IPS DF 6.9 (cell line): ENCODE data around the gene AVEN.
A peak's percentile ranks its signal among the peaks of the same experiment; 100 is the strongest.

Source experiments
- DNase-seq: peaks from one replicate; pipeline ENCODE4 v3.0.0-alpha.2; 2013; ENCODE audit warnings: low read depth, low spot score
- H3K27ac ChIP-seq: one replicate; pipeline ENCODE4 v1.5.1; 2013; ENCODE audit warnings: low read length, control low read depth
- H3K27me3 ChIP-seq: 2 replicates; pipeline ENCODE4 v1.6.1; 2013; ENCODE audit warnings: mild to moderate bottlenecking, low read length; ENCODE audit not compliant: control insufficient read depth, insufficient read depth
- H3K36me3 ChIP-seq: 2 replicates; pipeline ENCODE4 v1.6.1; 2013; ENCODE audit warnings: low read length; ENCODE audit not compliant: control insufficient read depth, insufficient read depth
- H3K4me1 ChIP-seq: 2 replicates; pipeline ENCODE4 v1.6.1; 2013; ENCODE audit warnings: low read length; ENCODE audit not compliant: control insufficient read depth, insufficient read depth
- H3K4me3 ChIP-seq: 2 replicates; pipeline ENCODE4 v1.5.1; 2013; ENCODE audit warnings: mild to moderate bottlenecking, low read length
- H3K9me3 ChIP-seq: 2 replicates; pipeline ENCODE4 v1.6.1; 2013; ENCODE audit warnings: low read length, inconsistent platforms; ENCODE audit not compliant: control insufficient read depth, insufficient read depth
- WGBS: extraction: QIAGEN DNeasy Blood & Tissue Kit; methylation state at CpG from one replicate; pipeline ENCODE4 v1.1.7; 2013; ENCODE audit warnings: mixed read lengths, missing lambda C conversion rate; ENCODE audit not compliant: insufficient read length, insufficient coverage; 5-methylcytosine and 5-hydroxymethylcytosine counted together

Gene AVEN

GRCh38 chr15:33858836-33859235 lies 180.2 kb downstream of the AVEN start:
- no peaks in the 10 kb centered on the region for H3K36me3 ChIP-seq
- H3K4me1 ChIP-seq: no peaks in the 10 kb centered on the region
- H3K27me3 ChIP-seq: no peaks in the 10 kb centered on the region
- no peak for DNase-seq
- WGBS: no CpG with 5 or more reads among the region's 6 CpGs
- no peak overlapping the region for H3K27ac ChIP-seq
- no peak overlapping the region for H3K4me3 ChIP-seq
- no peaks in the 10 kb centered on the region for H3K9me3 ChIP-seq

GRCh38 chr15:33857726-33858125 lies 181.3 kb downstream of the AVEN start:
- no peak overlapping the region for H3K4me3 ChIP-seq
- no peaks in the 10 kb centered on the region for H3K36me3 ChIP-seq
- H3K4me1 ChIP-seq: no peaks in the 10 kb centered on the region; the same call in 1 of the 2 replicates
- H3K27ac ChIP-seq: no peak overlapping the region
- no peaks in the 10 kb centered on the region for H3K27me3 ChIP-seq
- no peaks in the 10 kb centered on the region for H3K9me3 ChIP-seq
- no peak for DNase-seq
- no CpG with 5 or more reads among the region's 13 CpGs for WGBS

DNA sequence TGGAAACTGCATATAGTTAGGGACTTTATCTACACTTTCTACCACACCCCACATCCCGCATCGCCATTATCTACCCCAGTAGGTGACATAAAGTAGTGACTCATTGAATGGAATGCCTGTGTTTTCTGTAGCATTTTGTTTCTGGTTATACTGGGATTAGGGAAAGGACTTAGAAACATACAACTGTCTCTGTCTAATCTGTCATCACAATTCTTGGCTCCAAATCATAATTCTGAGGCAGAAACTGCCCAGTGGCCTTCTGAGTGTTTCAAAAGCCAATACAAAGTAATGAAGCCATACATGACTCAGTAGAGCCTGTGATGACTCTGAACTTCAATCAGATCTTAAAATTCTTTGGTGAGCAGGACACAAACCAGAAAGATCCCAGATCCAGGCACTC lies 186.4 kb downstream of the AVEN start:
- WGBS: no CpG with 5 or more reads among the region's 2 CpGs
- Histone ChIP-seq H3K27me3 (no peaks in the 10 kb centered on the region), H3K27ac (no peak overlapping the region), H3K36me3 (no peaks in the 10 kb centered on the region), H3K9me3 (no peaks in the 10 kb centered on the region), H3K4me1 (no peaks in the 10 kb centered on the region; the same call in 1 of the 2 replicates), H3K4me3 (no peak overlapping the region)
- DNase-seq: no peak

DNA sequence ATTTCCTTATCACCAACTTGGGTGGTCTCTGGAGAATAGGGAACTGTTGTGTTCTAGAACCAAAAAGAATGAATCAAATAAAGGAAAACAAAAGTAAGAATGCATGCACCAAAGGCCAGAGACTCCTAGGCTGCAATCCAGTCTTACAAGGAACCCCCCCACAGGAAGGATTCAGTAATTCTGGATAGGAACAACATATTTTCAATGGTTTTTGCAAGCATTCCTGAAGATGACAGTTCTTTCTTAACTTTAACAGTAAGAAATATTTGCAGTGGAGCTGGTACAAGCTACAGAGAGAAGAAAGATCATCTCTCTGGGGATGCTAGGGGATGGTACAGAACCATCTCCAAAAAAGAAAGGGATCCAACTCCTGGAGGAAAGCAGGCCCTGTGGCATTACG lies 186.9 kb downstream of the AVEN start:
- Histone ChIP-seq H3K27ac (no peak overlapping the region), H3K4me3 (no peak overlapping the region), H3K9me3 (no peaks in the 10 kb centered on the region), H3K27me3 (no peaks in the 10 kb centered on the region), H3K4me1 (no peaks in the 10 kb centered on the region; the same call in 1 of the 2 replicates), H3K36me3 (no peaks in the 10 kb centered on the region)
- WGBS: no CpG with 5 or more reads among the region's 1 CpG
- no peak for DNase-seq

DNA sequence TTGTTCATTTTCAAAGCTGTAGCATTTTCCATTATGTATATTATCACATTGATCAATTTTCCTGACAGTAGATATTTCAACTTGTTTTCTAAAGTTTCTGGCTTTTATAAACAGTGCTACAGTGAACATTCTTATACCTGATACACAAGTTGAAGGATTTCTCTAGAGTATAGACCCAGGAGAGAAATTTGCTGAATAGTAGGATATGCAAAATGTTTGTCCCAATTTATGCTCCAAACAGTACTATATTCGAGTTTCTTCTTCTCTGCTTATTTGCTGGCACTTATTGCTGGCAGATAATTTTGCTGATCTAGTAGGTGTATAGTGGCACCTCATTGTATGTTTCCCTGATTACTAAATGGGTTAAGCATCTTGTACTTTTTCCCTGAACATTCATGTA lies 187.9 kb downstream of the AVEN start:
- H3K27ac ChIP-seq: no peak overlapping the region
- no peaks in the 10 kb centered on the region for H3K27me3 ChIP-seq
- no peaks in the 10 kb centered on the region; the same call in 1 of the 2 replicates for H3K4me1 ChIP-seq
- DNase-seq: no peak
- no peaks in the 10 kb centered on the region for H3K9me3 ChIP-seq
- no CpG with 5 or more reads among the region's 1 CpG for WGBS
- H3K4me3 ChIP-seq: no peak overlapping the region
- H3K36me3 ChIP-seq: no peaks in the 10 kb centered on the region

GRCh38 chr15:33848011-33848410 lies 191.0 kb downstream of the AVEN start:
- Histone ChIP-seq H3K36me3 (no peaks in the 10 kb centered on the region), H3K9me3 (no peaks in the 10 kb centered on the region), H3K4me1 (peaks cover 1% of the 10 kb centered on the region; the same call in 1 of the 2 replicates), H3K27me3 (no peaks in the 10 kb centered on the region), H3K4me3 (no peak overlapping the region), H3K27ac (no peak overlapping the region)
- no CpG with 5 or more reads among the region's 3 CpGs for WGBS
- no peak for DNase-seq

DNA sequence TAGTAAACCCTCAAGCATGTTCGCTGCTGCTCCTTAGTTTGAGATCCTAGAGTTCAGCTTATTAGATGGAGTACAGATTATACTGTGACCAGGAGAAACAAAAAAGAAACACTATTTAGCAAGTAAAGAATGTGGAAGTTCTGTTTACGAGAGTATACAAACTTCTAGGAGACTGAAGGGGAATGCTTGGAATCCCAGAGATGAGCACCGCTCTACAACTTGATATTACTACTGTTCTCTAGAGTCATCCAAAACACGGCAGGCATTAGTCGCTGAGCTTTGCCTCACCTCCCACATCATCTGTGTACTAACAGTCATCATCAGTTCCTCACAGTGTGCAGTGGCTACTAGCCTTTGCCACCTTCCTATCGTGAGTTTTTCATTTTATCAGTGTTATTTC lies 192.1 kb downstream of the AVEN start:
- no CpG with 5 or more reads among the region's 6 CpGs for WGBS
- H3K9me3 ChIP-seq: no peaks in the 10 kb centered on the region

GRCh38 chr15:33846142-33846541 lies 192.9 kb downstream of the AVEN start:
- DNase-seq: no peak
- WGBS: no CpG with 5 or more reads among the region's 2 CpGs
- no peaks in the 10 kb centered on the region for H3K9me3 ChIP-seq
- no peak overlapping the region for H3K27ac ChIP-seq
- H3K27me3 ChIP-seq: no peaks in the 10 kb centered on the region
- H3K36me3 ChIP-seq: no peaks in the 10 kb centered on the region
- H3K4me1 ChIP-seq: 0 out of 2 replicates have a peak, but pooled peaks cover 1% of the 10 kb centered on the region
- no peak overlapping the region for H3K4me3 ChIP-seq

More for the DNA sequence above, 192.1 kb downstream of the AVEN start:
- H3K27ac ChIP-seq: no peak overlapping the region
- DNase-seq: no peak
- H3K36me3 ChIP-seq: no peaks in the 10 kb centered on the region
- 0 out of 2 replicates have a peak, but pooled peaks cover 1% of the 10 kb centered on the region for H3K4me1 ChIP-seq
- no peak overlapping the region for H3K4me3 ChIP-seq
- no peaks in the 10 kb centered on the region for H3K27me3 ChIP-seq

DNA sequence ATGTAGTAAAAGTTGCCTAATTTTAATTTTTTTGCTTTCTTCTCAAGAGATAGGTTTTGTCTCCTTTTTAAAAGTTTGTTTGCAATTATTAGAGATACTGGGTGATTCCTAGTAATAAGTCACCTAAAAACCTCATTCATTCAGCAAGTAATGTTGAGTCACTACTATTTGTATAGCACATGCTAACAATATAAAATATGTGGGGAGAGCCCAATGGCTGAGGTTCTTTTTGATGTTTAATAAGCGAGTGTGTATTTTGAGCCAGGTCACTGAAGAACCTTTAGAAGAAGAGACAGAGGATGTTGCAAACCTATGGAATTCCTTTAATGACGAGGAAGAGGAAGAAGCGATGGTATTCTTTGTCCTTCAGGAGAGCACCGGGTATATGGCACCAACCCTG lies 194.4 kb downstream of the AVEN start:
- H3K4me1 ChIP-seq: 0 out of 2 replicates have a peak, but pooled peaks cover 1% of the 10 kb centered on the region
- H3K27ac ChIP-seq: no peak overlapping the region
- H3K9me3 ChIP-seq: no peaks in the 10 kb centered on the region
- no peaks in the 10 kb centered on the region for H3K27me3 ChIP-seq
- no peak for DNase-seq
- H3K4me3 ChIP-seq: no peak overlapping the region
- no peaks in the 10 kb centered on the region for H3K36me3 ChIP-seq
- WGBS: no CpG with 5 or more reads among the region's 4 CpGs

GRCh38 chr15:33844186-33844585 lies 194.8 kb downstream of the AVEN start:
- Histone ChIP-seq H3K27me3 (no peaks in the 10 kb centered on the region), H3K4me3 (no peak overlapping the region), H3K36me3 (no peaks in the 10 kb centered on the region), H3K9me3 (no peaks in the 10 kb centered on the region), H3K27ac (no peak overlapping the region), H3K4me1 (0 out of 2 replicates have a peak, but pooled peaks cover 1% of the 10 kb centered on the region)
- DNase-seq: peak; percentile 22
- WGBS: no CpG with 5 or more reads among the region's 4 CpGs

- WGBS: no CpG with 5 or more reads among the region's 3 CpGs
Observed at GRCh38 chr15:33840615-33841014, 198.4 kb downstream of the AVEN start.

More at GRCh38 chr15:33840615-33841014, 198.4 kb downstream of the AVEN start:
- DNase-seq: no peak
- H3K9me3 ChIP-seq: no peaks in the 10 kb centered on the region
- no peaks in the 10 kb centered on the region for H3K27me3 ChIP-seq
- no peak overlapping the region for H3K4me3 ChIP-seq
- H3K36me3 ChIP-seq: no peaks in the 10 kb centered on the region
- peaks cover 2% of the 10 kb centered on the region; the same call in 1 of the 2 replicates for H3K4me1 ChIP-seq
- H3K27ac ChIP-seq: no peak overlapping the region
